ENCODE results near the gene BLM.

Gene BLM

DNA sequence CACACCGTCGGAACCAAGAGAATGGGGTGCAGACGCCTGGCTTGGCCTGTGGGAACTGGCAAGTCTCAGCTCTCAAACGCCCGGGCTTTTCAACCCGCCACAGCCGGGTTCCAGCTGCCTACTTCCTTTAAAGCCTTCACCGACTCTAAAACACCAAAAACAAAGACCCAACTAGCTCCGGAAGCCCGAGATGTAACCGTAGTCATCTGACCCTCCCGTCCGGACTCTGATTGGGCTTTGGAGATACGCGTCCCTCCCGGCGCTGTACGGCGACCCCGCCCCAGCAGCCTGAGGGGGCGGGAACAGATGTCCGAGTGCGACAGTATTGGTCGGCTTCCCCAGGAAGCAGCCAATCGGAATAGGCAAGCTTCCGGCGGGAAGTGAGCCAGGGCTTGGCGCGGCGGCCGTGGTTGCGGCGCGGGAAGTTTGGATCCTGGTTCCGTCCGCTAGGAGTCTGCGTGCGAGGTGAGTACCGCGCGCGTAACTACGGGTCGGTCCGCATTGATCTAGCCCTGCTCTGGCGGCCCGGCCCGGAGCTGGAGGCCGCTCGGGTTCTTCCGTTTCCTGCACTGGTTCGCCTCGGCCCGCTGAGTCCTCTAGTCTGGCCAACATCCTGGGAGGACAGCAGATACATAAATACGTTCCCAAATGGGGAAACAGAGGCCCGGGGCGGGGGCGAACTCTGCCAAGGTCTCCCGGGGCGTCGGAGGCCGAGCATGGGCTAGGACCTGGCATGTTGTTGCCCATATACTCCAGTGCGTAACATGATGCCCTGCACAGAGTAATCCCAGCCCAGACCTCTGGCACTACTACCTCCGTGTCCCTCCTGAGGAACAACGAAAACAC is at the start of gene BLM:
BLM (plus strand) TSS at position 371 of the 846 bp plus-strand sequence. CDS start 30,047 bp downstream, outside the sequence.
- TF ChIP-seq GATA3 (IDR thresholded peaks at IDR 0.05; ENCODE audit: low read depth, low read length) = no peak
- TF ChIP-seq GATA2 (IDR thresholded peaks at IDR 0.05; ENCODE audit: low read depth, low read length) = no peak

- TF ChIP-seq GATA3 (IDR thresholded peaks at IDR 0.05; ENCODE audit: low read depth, low read length) (no peak), GATA2 (IDR thresholded peaks at IDR 0.05; ENCODE audit: low read depth, low read length) (no peak)
These were observed 45.9 kb upstream of the BLM start for GRCh38 chr15:90671216-90671615.

DNA sequence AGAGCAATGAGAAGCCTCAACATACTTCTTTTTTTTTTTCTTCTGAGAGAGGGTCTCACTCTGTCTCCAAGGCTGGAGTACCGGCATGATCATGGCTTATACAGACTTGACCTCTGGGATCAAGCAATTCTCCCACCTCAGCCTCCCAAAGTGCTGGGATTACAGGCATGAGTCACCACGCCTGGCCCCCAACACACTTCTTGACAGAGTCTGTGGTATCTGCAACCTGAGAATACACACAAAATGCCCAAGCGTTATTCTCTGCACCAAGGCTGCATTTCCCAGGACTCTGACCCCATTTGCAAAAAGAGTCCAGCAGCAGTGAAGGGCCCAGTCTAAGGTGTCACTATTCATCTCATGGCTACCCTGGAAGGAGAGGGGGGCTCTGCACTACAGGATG is 42.7 kb upstream of the BLM start:
- TF ChIP-seq GATA2 (IDR thresholded peaks at IDR 0.05; ENCODE audit: low read depth, low read length) = no peak
- no peak for TF ChIP-seq GATA3 (IDR thresholded peaks at IDR 0.05; ENCODE audit: low read depth, low read length)

DNA sequence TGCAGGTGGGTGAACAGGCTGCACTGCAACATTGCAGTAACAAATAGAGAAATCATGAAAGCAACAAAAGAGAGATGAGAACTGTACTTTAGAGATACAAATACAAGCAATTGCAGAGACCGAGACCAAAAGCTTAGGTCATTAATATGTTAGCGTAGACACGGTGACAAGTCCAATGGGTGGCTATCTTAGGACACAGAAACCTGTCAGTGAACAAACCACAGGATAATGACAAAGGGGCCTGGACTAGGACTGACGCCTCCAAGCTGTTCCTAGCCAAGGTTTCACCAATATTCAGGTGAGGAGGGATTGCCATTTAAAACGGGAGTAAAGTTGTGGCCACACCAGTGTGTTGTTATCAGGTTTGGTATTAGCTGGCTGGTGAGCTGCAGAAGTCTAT is 41.7 kb upstream of the BLM start:
- TF ChIP-seq GATA3 (IDR thresholded peaks at IDR 0.05; ENCODE audit: low read depth, low read length) (no peak), GATA2 (IDR thresholded peaks at IDR 0.05; ENCODE audit: low read depth, low read length) (no peak)

GRCh38 chr15:90677807-90678790 is 39.0 kb upstream of the BLM start:
- TF ChIP-seq GATA3 (IDR thresholded peaks at IDR 0.05; ENCODE audit: low read depth, low read length) (no peak), GATA2 (IDR thresholded peaks at IDR 0.05; ENCODE audit: low read depth, low read length) (no peak)

DNA sequence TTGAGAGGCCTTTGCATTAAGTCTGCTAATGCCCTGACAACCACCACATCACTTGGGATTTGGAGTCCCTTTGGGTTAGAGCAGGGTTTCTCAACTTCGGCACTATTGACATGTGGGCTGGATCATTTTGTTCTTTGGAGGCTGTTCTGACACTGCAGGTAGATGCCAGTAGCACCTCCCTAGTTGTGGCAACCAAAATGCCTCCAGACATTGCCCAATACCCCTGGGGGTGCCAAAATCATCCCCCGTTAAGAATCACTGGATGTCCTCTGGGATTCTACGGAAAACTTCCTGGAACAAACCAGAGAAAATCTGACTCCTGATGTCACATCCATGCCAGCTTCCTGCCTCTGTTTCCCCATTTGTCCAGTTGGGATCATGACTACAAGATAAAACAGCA is 37.2 kb upstream of the BLM start:
- TF ChIP-seq GATA2 (IDR thresholded peaks at IDR 0.05; ENCODE audit: low read depth, low read length) (no peak), GATA3 (IDR thresholded peaks at IDR 0.05; ENCODE audit: low read depth, low read length) (no peak)

GRCh38 chr15:90680371-90680935 is 36.7 kb upstream of the BLM start:
- no peak for TF ChIP-seq GATA2 (IDR thresholded peaks at IDR 0.05; ENCODE audit: low read depth, low read length)
- no peak for TF ChIP-seq GATA3 (IDR thresholded peaks at IDR 0.05; ENCODE audit: low read depth, low read length)

DNA sequence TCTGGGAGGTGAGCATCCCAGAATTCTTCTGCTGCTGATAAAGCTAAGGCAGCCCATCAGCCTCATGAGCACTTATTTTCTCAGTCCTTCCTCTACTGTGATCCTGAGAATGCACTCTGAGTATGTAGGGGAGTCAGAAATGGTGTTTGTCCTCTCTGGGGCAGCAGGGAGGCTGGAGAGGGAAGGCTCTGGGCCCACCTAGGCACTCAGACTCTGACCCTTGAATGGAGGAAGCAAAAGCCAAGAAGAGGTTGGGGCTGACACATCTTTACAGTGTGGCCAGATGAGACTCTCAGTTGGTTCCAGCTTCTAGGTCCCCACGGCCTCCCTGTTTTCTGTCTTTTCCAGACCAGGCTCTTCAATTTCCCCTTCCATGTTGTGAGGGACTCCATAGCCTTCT is 36.1 kb upstream of the BLM start:
- TF ChIP-seq GATA3 (IDR thresholded peaks at IDR 0.05; ENCODE audit: low read depth, low read length) (no peak), GATA2 (IDR thresholded peaks at IDR 0.05; ENCODE audit: low read depth, low read length) (no peak)

DNA sequence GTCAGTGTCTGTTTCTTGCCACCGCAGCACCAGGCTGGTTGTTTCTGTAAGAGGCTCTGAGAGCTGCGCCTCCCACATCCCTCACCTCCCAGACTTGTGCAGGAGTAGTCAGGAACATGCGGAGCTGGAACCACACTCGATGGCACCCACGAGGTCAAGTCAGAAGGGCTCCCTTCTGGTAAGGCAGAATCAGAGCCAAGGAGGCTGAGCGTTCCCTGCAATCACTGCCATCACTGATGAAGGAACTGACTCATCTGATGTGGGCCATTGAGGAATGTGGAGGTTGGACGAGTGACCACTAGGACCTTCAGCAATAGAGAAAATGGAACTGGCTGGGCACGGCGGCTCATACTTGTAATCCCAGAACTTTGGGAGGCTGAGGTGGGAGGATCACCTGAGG is 35.7 kb upstream of the BLM start:
- TF ChIP-seq GATA2 (IDR thresholded peaks at IDR 0.05; ENCODE audit: low read depth, low read length) (no peak), GATA3 (IDR thresholded peaks at IDR 0.05; ENCODE audit: low read depth, low read length) (no peak)

GRCh38 chr15:90683371-90683770 is 33.8 kb upstream of the BLM start:
- TF ChIP-seq GATA2 (IDR thresholded peaks at IDR 0.05; ENCODE audit: low read depth, low read length) (no peak), GATA3 (IDR thresholded peaks at IDR 0.05; ENCODE audit: low read depth, low read length) (no peak)

DNA sequence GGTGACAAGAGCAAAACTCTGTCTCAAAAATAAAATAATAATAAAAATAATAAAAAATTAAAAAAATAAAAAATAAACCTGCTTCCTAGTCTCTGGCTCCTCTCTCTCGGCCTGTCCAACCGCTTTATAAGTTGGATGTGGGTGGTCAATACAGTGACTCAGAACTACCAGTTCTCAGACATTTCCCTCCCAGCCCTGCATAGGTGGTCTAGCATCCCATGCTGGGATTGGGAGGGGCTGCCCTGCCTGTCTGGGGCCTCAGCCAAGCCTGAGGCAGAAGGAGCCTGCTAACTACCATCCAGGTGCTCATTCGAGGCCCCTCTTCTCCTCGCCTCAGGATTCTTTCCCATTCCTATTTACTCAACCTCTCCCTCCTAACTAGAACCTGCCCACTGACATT is 33.3 kb upstream of the BLM start:
- no peak for TF ChIP-seq GATA3 (IDR thresholded peaks at IDR 0.05; ENCODE audit: low read depth, low read length)

GRCh38 chr15:90684281-90684680 is 32.9 kb upstream of the BLM start:
- no peak for TF ChIP-seq GATA3 (IDR thresholded peaks at IDR 0.05; ENCODE audit: low read depth, low read length)
- TF ChIP-seq GATA2 (IDR thresholded peaks at IDR 0.05; ENCODE audit: low read depth, low read length) = no peak

- TF ChIP-seq GATA2 (IDR thresholded peaks at IDR 0.05; ENCODE audit: low read depth, low read length) (no peak), GATA3 (IDR thresholded peaks at IDR 0.05; ENCODE audit: low read depth, low read length) (no peak)
These were observed 31.3 kb upstream of the BLM start for GRCh38 chr15:90685591-90686434.

All from SH-SY5Y (cell line).